ENCODE data around the gene CCDC71L.

Gene CCDC71L

GRCh38 chr7:106614751-106615150 is 46.2 kb downstream of the CCDC71L start:
- Histone ChIP-seq H3K4ac (ENCODE audit: low read depth, low read length) (no peak overlapping the region), H4K8ac (ENCODE audit: low read depth, low read length) (no peak overlapping the region), H2AK5ac (ENCODE audit: low read length) (no peak overlapping the region), H3K79me2 (ENCODE audit: control insufficient read depth, insufficient read depth, low read length, poor library complexity) (no peaks in the 10 kb centered on the region), H3K9ac (ENCODE audit: low read length) (no peak overlapping the region), H3K79me1 (ENCODE audit: low read length) (no peaks in the 10 kb centered on the region), H3K18ac (ENCODE audit: low read length) (no peak overlapping the region), H2AFZ (ENCODE audit: insufficient read depth, low read length, poor library complexity) (no peak overlapping the region), H3K4me1 (ENCODE audit: control insufficient read depth in 1 of 2, insufficient read depth in 2 of 2, low read length in 2 of 2) (peaks cover 0 to 5% of the 10 kb centered on the region in 2 experiments), H3K27ac (ENCODE audit: low read depth, low read length) (no peak overlapping the region), H3K27me3 (ENCODE audit: insufficient read depth, low read length) (no peaks in the 10 kb centered on the region), H4K12ac (ENCODE audit: low read depth, low read length) (no peak overlapping the region), H2BK120ac (ENCODE audit: insufficient read depth, low read length, poor library complexity) (no peak overlapping the region), H2BK5ac (ENCODE audit: low read depth, low read length, poor library complexity) (no peak overlapping the region), H3K23ac (ENCODE audit: low read length) (no peak overlapping the region), H3K4me2 (ENCODE audit: low read length) (no peak overlapping the region), H3K14ac (ENCODE audit: low read length) (no peak overlapping the region), H3K9me3 (ENCODE audit: insufficient read depth, low read depth, low read length) (no peaks in the 10 kb centered on the region), H3K4me3 (ENCODE audit: low read depth, low read length) (no peak overlapping the region), H4K91ac (ENCODE audit: low read depth, low read length) (no peak overlapping the region), H2BK12ac (ENCODE audit: low read length) (no peak overlapping the region), H3K36me3 (ENCODE audit: control insufficient read depth in 1 of 2, insufficient read depth in 2 of 2, low read length in 2 of 2) (no peaks in the 10 kb centered on the region)
- WGBS (ENCODE audit: extremely low coverage, insufficient coverage, insufficient read length), result no CpG with 5 or more reads among the region's 2 CpGs
- peak in 1 of 2 donors; percentile 56 for DNase-seq

DNA sequence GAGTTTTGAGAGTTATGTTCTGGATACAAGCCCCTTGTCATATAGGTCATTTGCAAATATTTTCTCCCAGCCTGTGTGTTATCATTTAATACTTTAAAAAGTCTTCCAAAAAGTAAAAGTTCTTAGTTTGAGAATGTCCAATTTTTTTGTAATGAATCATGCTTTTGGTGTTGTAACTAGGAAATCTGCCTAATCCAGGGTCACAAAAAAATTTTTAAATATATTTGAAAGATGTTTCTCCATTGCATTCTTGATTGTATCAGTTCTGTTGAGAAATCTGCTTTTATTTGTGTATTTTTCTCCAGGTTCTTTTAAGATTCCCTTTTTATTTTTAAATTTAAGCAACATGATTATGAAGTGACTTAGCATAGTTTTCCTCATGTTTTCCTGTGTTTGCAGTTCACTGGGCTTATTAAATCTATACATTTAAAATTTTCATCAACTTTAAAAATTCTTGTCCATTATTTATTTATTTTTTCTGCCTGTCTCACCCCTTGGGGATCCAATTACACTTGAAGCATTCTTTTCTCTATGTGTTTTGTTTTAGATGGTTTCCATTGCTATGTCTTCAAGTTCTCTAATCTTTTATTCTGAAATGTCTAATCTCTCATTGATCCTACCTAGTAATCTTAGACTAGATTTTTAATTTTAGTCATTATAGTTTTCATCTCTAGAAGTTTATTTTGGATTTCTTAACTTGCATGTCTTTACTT is 47.0 kb downstream of the CCDC71L start:
- H3K27me3 ChIP-seq (ENCODE audit: insufficient read depth, low read length), result no peaks in the 10 kb centered on the region
- no peak overlapping the region for H3K23ac ChIP-seq (ENCODE audit: low read length)
- peak; percentile 9 to 86 for DNase-seq
- H3K4me2 ChIP-seq (ENCODE audit: low read length), result no peak overlapping the region
- no peak overlapping the region for H4K91ac ChIP-seq (ENCODE audit: low read depth, low read length)
- no peaks in the 10 kb centered on the region for H3K79me1 ChIP-seq (ENCODE audit: low read length)
- peaks cover 0 to 5% of the 10 kb centered on the region in 2 experiments for H3K4me1 ChIP-seq (ENCODE audit: control insufficient read depth in 1 of 2, insufficient read depth in 2 of 2, low read length in 2 of 2)
- H3K9ac ChIP-seq (ENCODE audit: low read length), result no peak overlapping the region
- no peaks in the 10 kb centered on the region for H3K79me2 ChIP-seq (ENCODE audit: control insufficient read depth, insufficient read depth, low read length, poor library complexity)
- no peak overlapping the region for H2BK120ac ChIP-seq (ENCODE audit: insufficient read depth, low read length, poor library complexity)
- H2BK12ac ChIP-seq (ENCODE audit: low read length), result no peak overlapping the region
- no peak overlapping the region for H3K18ac ChIP-seq (ENCODE audit: low read length)
- no peak overlapping the region for H2AK5ac ChIP-seq (ENCODE audit: low read length)
- H3K9me3 ChIP-seq (ENCODE audit: insufficient read depth, low read depth, low read length), result no peaks in the 10 kb centered on the region
- H3K14ac ChIP-seq (ENCODE audit: low read length), result no peak overlapping the region
- no peak overlapping the region for H3K4me3 ChIP-seq (ENCODE audit: low read depth, low read length)
- no peak overlapping the region for H2AFZ ChIP-seq (ENCODE audit: insufficient read depth, low read length, poor library complexity)
- H3K4ac ChIP-seq (ENCODE audit: low read depth, low read length), result no peak overlapping the region
- no peak overlapping the region for H3K27ac ChIP-seq (ENCODE audit: low read depth, low read length)
- no peak overlapping the region for H4K8ac ChIP-seq (ENCODE audit: low read depth, low read length)
- H3K36me3 ChIP-seq (ENCODE audit: control insufficient read depth in 1 of 2, insufficient read depth in 2 of 2, low read length in 2 of 2), result no peaks in the 10 kb centered on the region
- no peak overlapping the region for H4K12ac ChIP-seq (ENCODE audit: low read depth, low read length)
- H2BK5ac ChIP-seq (ENCODE audit: low read depth, low read length, poor library complexity), result no peak overlapping the region

GRCh38 chr7:106613279-106613678 is 47.7 kb downstream of the CCDC71L start:
- Histone ChIP-seq H3K23ac (ENCODE audit: low read length) (no peak overlapping the region), H3K27ac (ENCODE audit: low read depth, low read length) (no peak overlapping the region), H4K8ac (ENCODE audit: low read depth, low read length) (no peak overlapping the region), H4K91ac (ENCODE audit: low read depth, low read length) (no peak overlapping the region), H3K79me2 (ENCODE audit: control insufficient read depth, insufficient read depth, low read length, poor library complexity) (no peaks in the 10 kb centered on the region), H3K4ac (ENCODE audit: low read depth, low read length) (no peak overlapping the region), H3K4me3 (ENCODE audit: low read depth, low read length) (no peak overlapping the region), H3K4me2 (ENCODE audit: low read length) (no peak overlapping the region), H3K9me3 (ENCODE audit: insufficient read depth, low read depth, low read length) (no peaks in the 10 kb centered on the region), H3K9ac (ENCODE audit: low read length) (no peak overlapping the region), H2AFZ (ENCODE audit: insufficient read depth, low read length, poor library complexity) (no peak overlapping the region), H3K18ac (ENCODE audit: low read length) (no peak overlapping the region), H3K4me1 (ENCODE audit: control insufficient read depth in 1 of 2, insufficient read depth in 2 of 2, low read length in 2 of 2) (peaks cover 0 to 5% of the 10 kb centered on the region in 2 experiments), H3K36me3 (ENCODE audit: control insufficient read depth in 1 of 2, insufficient read depth in 2 of 2, low read length in 2 of 2) (no peaks in the 10 kb centered on the region), H3K14ac (ENCODE audit: low read length) (no peak overlapping the region), H2BK12ac (ENCODE audit: low read length) (no peak overlapping the region), H4K12ac (ENCODE audit: low read depth, low read length) (no peak overlapping the region), H2BK5ac (ENCODE audit: low read depth, low read length, poor library complexity) (no peak overlapping the region), H2AK5ac (ENCODE audit: low read length) (no peak overlapping the region), H3K79me1 (ENCODE audit: low read length) (no peaks in the 10 kb centered on the region), H3K27me3 (ENCODE audit: insufficient read depth, low read length) (no peaks in the 10 kb centered on the region), H2BK120ac (ENCODE audit: insufficient read depth, low read length, poor library complexity) (no peak overlapping the region)
- DNase-seq, result no peak
- WGBS (ENCODE audit: extremely low coverage, insufficient coverage, insufficient read length), result no CpG with 5 or more reads among the region's 6 CpGs

- Histone ChIP-seq H3K9ac (ENCODE audit: low read length) (no peak overlapping the region), H3K4me3 (ENCODE audit: low read depth, low read length) (no peak overlapping the region), H4K91ac (ENCODE audit: low read depth, low read length) (no peak overlapping the region), H3K79me2 (ENCODE audit: control insufficient read depth, insufficient read depth, low read length, poor library complexity) (no peaks in the 10 kb centered on the region), H2BK120ac (ENCODE audit: insufficient read depth, low read length, poor library complexity) (no peak overlapping the region), H3K27me3 (ENCODE audit: insufficient read depth, low read length) (no peaks in the 10 kb centered on the region), H3K79me1 (ENCODE audit: low read length) (no peaks in the 10 kb centered on the region), H3K18ac (ENCODE audit: low read length) (no peak overlapping the region), H3K4ac (ENCODE audit: low read depth, low read length) (no peak overlapping the region), H3K23ac (ENCODE audit: low read length) (no peak overlapping the region), H3K4me2 (ENCODE audit: low read length) (no peak overlapping the region), H4K8ac (ENCODE audit: low read depth, low read length) (no peak overlapping the region), H4K12ac (ENCODE audit: low read depth, low read length) (no peak overlapping the region), H2BK12ac (ENCODE audit: low read length) (no peak overlapping the region), H2BK5ac (ENCODE audit: low read depth, low read length, poor library complexity) (no peak overlapping the region), H3K27ac (ENCODE audit: low read depth, low read length) (no peak overlapping the region), H3K9me3 (ENCODE audit: insufficient read depth, low read depth, low read length) (no peaks in the 10 kb centered on the region), H2AFZ (ENCODE audit: insufficient read depth, low read length, poor library complexity) (no peak overlapping the region), H3K4me1 (ENCODE audit: control insufficient read depth in 1 of 2, insufficient read depth in 2 of 2, low read length in 2 of 2) (peaks cover 0 to 5% of the 10 kb centered on the region in 2 experiments), H3K36me3 (ENCODE audit: control insufficient read depth in 1 of 2, insufficient read depth in 2 of 2, low read length in 2 of 2) (no peaks in the 10 kb centered on the region), H3K14ac (ENCODE audit: low read length) (no peak overlapping the region), H2AK5ac (ENCODE audit: low read length) (no peak overlapping the region)
- no peak for DNase-seq
- WGBS (ENCODE audit: extremely low coverage, insufficient coverage, insufficient read length), result no CpG with 5 or more reads among the region's 1 CpG
Measured at GRCh38 chr7:106612432-106612831, 48.5 kb downstream of the CCDC71L start.
